Sigmoid colon (tissue), 7 donors: ENCODE results near the gene LEMD2. TPM values are rescaled to one million over a fixed set of nuclear protein-coding genes. Genes with fewer than 3 reads are reported as not detected.

Experiments used
- DNase-seq: peaks from one replicate; pipeline ENCODE4 v3.0.0-alpha.2; 2019
- H3K27ac ChIP-seq, 4 donors: fragments of 200-600 bp; sonication (generic); one replicate each; pipeline ENCODE4 v1.5.1; 2016 to 2019; ENCODE audit warnings: mild to moderate bottlenecking in 1 of 4
- H3K27me3 ChIP-seq, 3 donors: fragments of 200-600 bp; sonication (generic); one replicate each; pipeline ENCODE4 v1.5.1; 2019; ENCODE audit warnings: mild to moderate bottlenecking in 1 of 3
- H3K36me3 ChIP-seq, 4 donors: fragments of 200-600 bp; sonication (generic); one replicate each; pipeline ENCODE4 v1.5.1; 2016 to 2019
- H3K4me1 ChIP-seq, 4 donors: fragments of 200-600 bp; sonication (generic); one replicate each; pipeline ENCODE4 v1.5.1; 2017 to 2019
- H3K4me3 ChIP-seq, 4 donors: fragments of 200-600 bp; sonication (generic); one replicate each; pipeline ENCODE4 v1.5.1; 2017 to 2019; ENCODE audit warnings: mild to moderate bottlenecking in 2 of 4, moderate library complexity in 1 of 4
- H3K9me3 ChIP-seq, 4 donors: fragments of 200-600 bp in 3 of 4; sonication (generic) in 3 of 4; one replicate each; pipeline versions ENCODE4 v1.5.1 to v1.6.1; 2013 to 2019
- EP300 ChIP-seq, 4 donors: sonication (generic); formaldehyde crosslinking; IDR thresholded peaks; one replicate each; pipeline ENCODE4 v1.6.1; 2017; ENCODE audit warnings: antibody characterized with exemption in 4 of 4
- POLR2A ChIP-seq, 2 donors: fragments of 450-650 bp; IDR thresholded peaks; one replicate each; pipeline ENCODE4 v1.6.1; 2016; ENCODE audit warnings: antibody characterized with exemption in 2 of 2, mild to moderate bottlenecking in 2 of 2, moderate library complexity in 2 of 2
- POLR2AphosphoS5 ChIP-seq, 4 donors: sonication (generic); formaldehyde crosslinking; IDR thresholded peaks; one replicate each; pipeline ENCODE4 v1.6.1; 2017; ENCODE audit warnings: antibody characterized with exemption in 4 of 4
- WGBS, 2 donors: extraction: QIAGEN DNeasy Blood & Tissue Kit; methylation state at CpG; one replicate each; pipeline ENCODE4 v1.1.7; 2013; 5-methylcytosine and 5-hydroxymethylcytosine counted together
- intact Hi-C: fragments of 100-400 bp; cut with DNase I; formaldehyde crosslinking; loops from one replicate; pipeline ENCODE4 v1.15.1; 2023
- polyA plus RNA-seq, 3 donors: library from polyadenylated mRNA; stranded (reverse); fragments of 200-250 nt; gene quantifications; one replicate each; pipeline ENCODE4 v1.2.3, GENCODE V29; 2013
- total RNA-seq, 4 donors: library from RNA; depleted of rRNA; stranded (reverse); fragments of >200 nt; gene quantifications; one replicate each; pipeline ENCODE4 v1.1.0, GENCODE V29; 2016
- TF ChIP-seq, protein P1 (sequence below), 4 experiments: fragments of 450-650 bp in 3 of 4; fragments of 200-600 bp in 1 of 4; IDR thresholded peaks; one replicate each; pipeline ENCODE4 v1.5.1; 2016 to 2019; ENCODE audit warnings: antibody characterized with exemption in 4 of 4, mild to moderate bottlenecking in 3 of 4, moderate library complexity in 2 of 4
- donor health status: healthy with polysubstance abuse.
- donor health status: Bipolar disorder and iron deficiency.
- donor health status: healthy.

Gene LEMD2
- total and polyA plus RNA-seq, 7 donors: 17.6 to 71.6 (median 38.3) TPM

- H3K27me3 ChIP-seq: peaks cover 0 to 7% (median 0%) of the 10 kb centered on the region in 3 donors
- 69 to 77% methylated on average over 10 of the region's 10 CpGs for WGBS, 2 donors
- DNase-seq: no peak
- H3K4me3 ChIP-seq: no peak overlapping the region
- intact Hi-C loops: no loop called here
- H3K4me1 ChIP-seq: no peaks in the 10 kb centered on the region
- no peaks in the 10 kb centered on the region for H3K36me3 ChIP-seq
- H3K27ac ChIP-seq: no peak overlapping the region
- no peaks in the 10 kb centered on the region for H3K9me3 ChIP-seq
- TF ChIP-seq POLR2A (IDR thresholded peaks at IDR 0.05) (no peak), EP300 (IDR thresholded peaks at IDR 0.05) (no peak), POLR2AphosphoS5 (IDR thresholded peaks at IDR 0.05) (no peak)
- TF ChIP-seq, protein P1, sequence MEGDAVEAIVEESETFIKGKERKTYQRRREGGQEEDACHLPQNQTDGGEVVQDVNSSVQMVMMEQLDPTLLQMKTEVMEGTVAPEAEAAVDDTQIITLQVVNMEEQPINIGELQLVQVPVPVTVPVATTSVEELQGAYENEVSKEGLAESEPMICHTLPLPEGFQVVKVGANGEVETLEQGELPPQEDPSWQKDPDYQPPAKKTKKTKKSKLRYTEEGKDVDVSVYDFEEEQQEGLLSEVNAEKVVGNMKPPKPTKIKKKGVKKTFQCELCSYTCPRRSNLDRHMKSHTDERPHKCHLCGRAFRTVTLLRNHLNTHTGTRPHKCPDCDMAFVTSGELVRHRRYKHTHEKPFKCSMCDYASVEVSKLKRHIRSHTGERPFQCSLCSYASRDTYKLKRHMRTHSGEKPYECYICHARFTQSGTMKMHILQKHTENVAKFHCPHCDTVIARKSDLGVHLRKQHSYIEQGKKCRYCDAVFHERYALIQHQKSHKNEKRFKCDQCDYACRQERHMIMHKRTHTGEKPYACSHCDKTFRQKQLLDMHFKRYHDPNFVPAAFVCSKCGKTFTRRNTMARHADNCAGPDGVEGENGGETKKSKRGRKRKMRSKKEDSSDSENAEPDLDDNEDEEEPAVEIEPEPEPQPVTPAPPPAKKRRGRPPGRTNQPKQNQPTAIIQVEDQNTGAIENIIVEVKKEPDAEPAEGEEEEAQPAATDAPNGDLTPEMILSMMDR (IDR thresholded peaks at IDR 0.05): no peak
Observed at GRCh38 chr6:33820243-33820642, 31.3 kb upstream of the LEMD2 start.

- Histone ChIP-seq H3K4me3 (no peak overlapping the region), H3K27ac (no peak overlapping the region), H3K36me3 (no peaks in the 10 kb centered on the region), H3K4me1 (no peaks in the 10 kb centered on the region), H3K9me3 (no peaks in the 10 kb centered on the region), H3K27me3 (peaks cover 0 to 19% (median 9%) of the 10 kb centered on the region in 3 donors)
- TF ChIP-seq POLR2A (IDR thresholded peaks at IDR 0.05) (no peak), EP300 (IDR thresholded peaks at IDR 0.05) (no peak), POLR2AphosphoS5 (IDR thresholded peaks at IDR 0.05) (no peak)
- TF ChIP-seq, protein P1 (IDR thresholded peaks at IDR 0.05): no peak
- intact Hi-C loops: no loop called here
- 67 to 75% methylated on average over 4 of the region's 4 CpGs for WGBS, 2 donors
- DNase-seq: no peak
Observed at GRCh38 chr6:33819021-33819420, 30.1 kb upstream of the LEMD2 start.

DNA sequence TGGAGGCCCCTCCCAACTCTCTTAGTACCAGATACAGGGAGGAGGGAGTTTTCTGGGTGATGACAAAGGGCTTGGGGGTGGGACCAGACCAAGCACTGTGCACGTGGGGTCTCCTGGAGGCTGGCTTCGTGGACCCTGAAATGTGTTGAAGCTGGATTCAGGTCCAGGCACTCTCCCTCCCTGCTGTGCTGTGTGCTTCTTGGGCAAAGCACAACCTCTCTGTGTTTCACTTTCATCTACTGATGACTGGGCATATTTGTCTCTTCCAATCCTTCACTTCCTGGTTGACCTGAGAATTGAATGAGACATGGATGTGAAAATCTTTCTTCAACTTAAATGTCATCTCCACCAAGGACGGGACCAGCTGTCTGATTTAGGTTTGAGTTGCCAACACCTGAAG is 29.4 kb upstream of the LEMD2 start:
- Histone ChIP-seq H3K36me3 (no peaks in the 10 kb centered on the region), H3K27me3 (peaks cover 0 to 26% (median 16%) of the 10 kb centered on the region in 3 donors), H3K27ac (no peak overlapping the region), H3K4me3 (no peak overlapping the region), H3K9me3 (no peaks in the 10 kb centered on the region), H3K4me1 (no peaks in the 10 kb centered on the region)
- intact Hi-C loops: no loop called here
- TF ChIP-seq POLR2A (IDR thresholded peaks at IDR 0.05): no peak
- no peak for TF ChIP-seq EP300 (IDR thresholded peaks at IDR 0.05)
- TF ChIP-seq, protein P1 (IDR thresholded peaks at IDR 0.05): no peak
- no peak for TF ChIP-seq POLR2AphosphoS5 (IDR thresholded peaks at IDR 0.05)
- 69 to 74% methylated on average over 3 of the region's 3 CpGs for WGBS, 2 donors
- DNase-seq: no peak

- Histone ChIP-seq H3K27ac (no peak overlapping the region), H3K4me3 (no peak overlapping the region), H3K9me3 (no peaks in the 10 kb centered on the region), H3K27me3 (peaks cover 0 to 34% (median 22%) of the 10 kb centered on the region in 3 donors), H3K4me1 (no peaks in the 10 kb centered on the region), H3K36me3 (no peaks in the 10 kb centered on the region)
- TF ChIP-seq EP300 (IDR thresholded peaks at IDR 0.05): no peak
- TF ChIP-seq POLR2A (IDR thresholded peaks at IDR 0.05): no peak
- no peak for TF ChIP-seq POLR2AphosphoS5 (IDR thresholded peaks at IDR 0.05)
- TF ChIP-seq, protein P1 (IDR thresholded peaks at IDR 0.05): no peak
- intact Hi-C loops: no loop called here
- DNase-seq: no peak
- 75 to 80% methylated on average over 5 of the region's 5 CpGs for WGBS, 2 donors
Observed at GRCh38 chr6:33817489-33817888, 28.6 kb upstream of the LEMD2 start.

- peaks cover 0 to 40% (median 22%) of the 10 kb centered on the region in 3 donors for H3K27me3 ChIP-seq
- no peaks in the 10 kb centered on the region for H3K36me3 ChIP-seq
- 68 to 73% methylated on average over 8 of the region's 8 CpGs for WGBS, 2 donors
- intact Hi-C loops: no loop called here
- TF ChIP-seq POLR2A (IDR thresholded peaks at IDR 0.05): no peak
- no peak for TF ChIP-seq EP300 (IDR thresholded peaks at IDR 0.05)
- no peaks in the 10 kb centered on the region for H3K9me3 ChIP-seq
- no peaks in the 10 kb centered on the region for H3K4me1 ChIP-seq
- no peak overlapping the region for H3K4me3 ChIP-seq
- DNase-seq: no peak
- H3K27ac ChIP-seq: no peak overlapping the region
Observed at GRCh38 chr6:33816911-33817310, 28.0 kb upstream of the LEMD2 start.
